WTC11 (cell line): Measurements from ENCODE around the gene DDX10. TPM values are rescaled to one million over a fixed set of nuclear protein-coding genes. Genes with fewer than 3 reads are reported as not detected.

Experiments used
- ATAC-seq: fragments of 200-7000 bp; cut with Tn5 transposase; 2 replicates; pipeline ENCODE4 v1.10.0; 2021; ENCODE audit warnings: mild to moderate bottlenecking, moderate library complexity
- CTCF ChIA-PET: fragments of 300-600 bp; sonication (Branson Sonifier 250); formaldehyde crosslinking; loops from one replicate; lab custom pipeline; 2021; ENCODE audit warnings: antibody characterized with exemption; lab: Charles Lee
- POLR2A ChIA-PET: fragments of 350-600 bp; sonication (Branson Sonifier 250); formaldehyde crosslinking; loops from one replicate; lab custom pipeline; 2021; ENCODE audit warnings: antibody characterized with exemption; lab: Charles Lee
- DNase-seq: peaks from one replicate; pipeline ENCODE4 v3.0.0; 2021; ENCODE audit warnings: low spot score
- H3K27ac Mint-ChIP-seq: 2 replicates; pipeline ENCODE4 v1.8.0; 2021; ENCODE audit warnings: mixed read lengths
- H3K27me3 Mint-ChIP-seq: 2 replicates; pipeline ENCODE4 v1.8.0; 2021; ENCODE audit warnings: low read depth, mild to moderate bottlenecking, moderate library complexity, mixed read lengths
- H3K36me3 Mint-ChIP-seq: 2 replicates; pipeline ENCODE4 v1.8.0; 2021; ENCODE audit warnings: mixed read lengths
- H3K4me1 Mint-ChIP-seq: 2 replicates; pipeline ENCODE4 v1.8.0; 2022; ENCODE audit warnings: mixed read lengths
- H3K4me3 Mint-ChIP-seq: 2 replicates; pipeline ENCODE4 v1.8.0; 2021; ENCODE audit warnings: mild to moderate bottlenecking, moderate library complexity, mixed read lengths
- H3K9me3 Mint-ChIP-seq: 2 replicates; pipeline ENCODE4 v1.8.0; 2021; ENCODE audit warnings: mixed read lengths
- ATF1 ChIP-seq: sonication (generic); formaldehyde crosslinking; IDR thresholded peaks from 2 replicates; pipeline ENCODE4 v1.8.1; 2023; ENCODE audit warnings: mild to moderate bottlenecking, moderate library complexity, missing genetic modification reagents
- ATF6 ChIP-seq: sonication (generic); formaldehyde crosslinking; IDR thresholded peaks from 2 replicates; pipeline ENCODE4 v1.8.1; 2023; ENCODE audit warnings: mild to moderate bottlenecking, missing genetic modification reagents
- CBFB ChIP-seq: sonication (generic); formaldehyde crosslinking; IDR thresholded peaks from 2 replicates; pipeline ENCODE4 v1.8.1; 2022; ENCODE audit warnings: mild to moderate bottlenecking, low read depth, missing genetic modification reagents
- FOXJ3 ChIP-seq: sonication (generic); formaldehyde crosslinking; IDR thresholded peaks from 2 replicates; pipeline ENCODE4 v1.9.0; 2021; ENCODE audit warnings: missing genetic modification reagents, mild to moderate bottlenecking, borderline replicate concordance
- FOXP1 ChIP-seq: sonication (generic); formaldehyde crosslinking; IDR thresholded peaks from 2 replicates; pipeline ENCODE4 v1.8.0; 2022; ENCODE audit warnings: missing genetic modification reagents, mild to moderate bottlenecking, moderate library complexity, borderline replicate concordance
- GRHL2 ChIP-seq: fragments of 250-450 bp; sonication (Bioruptor Pico); IDR thresholded peaks from 2 replicates; pipeline ENCODE4 v1.8.0; 2022; ENCODE audit warnings: mild to moderate bottlenecking, moderate library complexity; ENCODE audit not compliant: insufficient replicate concordance, severe bottlenecking
- GTF2I ChIP-seq: fragments of 250-450 bp; sonication (Bioruptor Pico); conservative IDR thresholded peaks from 2 replicates; pipeline ENCODE4 v1.4.0; 2021; ENCODE audit warnings: mild to moderate bottlenecking
- RELA ChIP-seq: sonication (generic); formaldehyde crosslinking; IDR thresholded peaks from 2 replicates; pipeline ENCODE4 v1.8.1; 2022; ENCODE audit warnings: missing genetic modification reagents, mild to moderate bottlenecking, borderline replicate concordance
- STAT6 ChIP-seq: sonication (generic); formaldehyde crosslinking; conservative IDR thresholded peaks from 2 replicates; pipeline ENCODE4 v1.8.1; 2023; ENCODE audit warnings: mild to moderate bottlenecking, low read depth, missing genetic modification reagents, moderate library complexity
- TP53 ChIP-seq: sonication (generic); formaldehyde crosslinking; IDR thresholded peaks from 2 replicates; pipeline ENCODE4 v1.8.1; 2023; ENCODE audit warnings: mild to moderate bottlenecking, missing genetic modification reagents
- ZNF121 ChIP-seq: sonication (generic); formaldehyde crosslinking; IDR thresholded peaks from 2 replicates; pipeline ENCODE4 v1.8.0; 2023; ENCODE audit warnings: missing genetic modification reagents
- ZNF138 ChIP-seq: sonication (generic); formaldehyde crosslinking; conservative IDR thresholded peaks from 2 replicates; pipeline ENCODE4 v1.8.1; 2022; ENCODE audit warnings: mild to moderate bottlenecking, moderate library complexity, missing genetic modification reagents
- ZNF317 ChIP-seq: sonication (generic); formaldehyde crosslinking; IDR thresholded peaks from 2 replicates; pipeline ENCODE4 v1.8.1; 2023; ENCODE audit warnings: low read depth, mild to moderate bottlenecking, moderate library complexity, missing genetic modification reagents, borderline replicate concordance
- total RNA-seq: library from RNA; stranded (reverse); gene quantifications from 3 replicates; pipeline ENCODE4 v1.2.3, GENCODE V29; 2021
- TF ChIP-seq, protein P1 (sequence below): sonication (generic); formaldehyde crosslinking; IDR thresholded peaks from 2 replicates; pipeline ENCODE4 v1.8.0; 2023; ENCODE audit warnings: missing genetic modification reagents
- TF ChIP-seq, protein P2 (sequence below): sonication (generic); formaldehyde crosslinking; IDR thresholded peaks from 2 replicates; pipeline ENCODE4 v1.8.1; 2023; ENCODE audit warnings: mild to moderate bottlenecking, missing genetic modification reagents
- TF ChIP-seq, protein P3 (sequence below): fragments of 250-450 bp; sonication (Bioruptor Pico); IDR thresholded peaks from 2 replicates; pipeline ENCODE4 v1.9.0; 2021; ENCODE audit warnings: moderate library complexity, mild to moderate bottlenecking, inconsistent platforms, borderline replicate concordance
- TF ChIP-seq, protein P4 (sequence below): sonication (generic); formaldehyde crosslinking; IDR thresholded peaks from 2 replicates; pipeline ENCODE4 v1.8.0; 2022; ENCODE audit warnings: mild to moderate bottlenecking, missing genetic modification reagents
- TF ChIP-seq, protein P5 (sequence below): sonication (generic); formaldehyde crosslinking; IDR thresholded peaks from 2 replicates; pipeline ENCODE4 v1.8.1; 2023; ENCODE audit warnings: mild to moderate bottlenecking, missing genetic modification reagents, moderate library complexity

Gene DDX10
- total RNA-seq, 1 experiment from 2014 or later = 56.8 TPM

DNA sequence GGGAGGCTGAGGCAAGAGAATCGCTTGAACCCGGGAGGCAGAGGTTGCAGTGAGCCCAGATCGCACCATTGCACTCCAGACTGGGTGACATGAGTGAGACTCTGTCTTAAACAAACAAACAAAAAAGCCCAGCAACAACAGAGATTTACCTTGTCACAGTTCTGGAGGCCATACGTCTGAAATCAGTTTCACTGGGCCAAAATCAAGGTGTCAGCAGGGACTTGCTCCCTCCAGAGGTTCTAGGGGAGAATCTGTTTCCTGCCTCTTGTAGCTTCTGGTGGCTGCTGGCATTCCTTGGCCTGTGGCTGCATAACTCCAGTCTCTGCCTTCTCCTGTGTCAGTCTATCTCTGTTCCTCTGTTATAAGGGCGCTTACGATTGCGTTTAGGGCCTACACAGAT, 1.5 kb downstream of the DDX10 start (continued):
- TF ChIP-seq STAT6 (CRISPR knock-in tag) = no peak
- TF ChIP-seq, protein P1, sequence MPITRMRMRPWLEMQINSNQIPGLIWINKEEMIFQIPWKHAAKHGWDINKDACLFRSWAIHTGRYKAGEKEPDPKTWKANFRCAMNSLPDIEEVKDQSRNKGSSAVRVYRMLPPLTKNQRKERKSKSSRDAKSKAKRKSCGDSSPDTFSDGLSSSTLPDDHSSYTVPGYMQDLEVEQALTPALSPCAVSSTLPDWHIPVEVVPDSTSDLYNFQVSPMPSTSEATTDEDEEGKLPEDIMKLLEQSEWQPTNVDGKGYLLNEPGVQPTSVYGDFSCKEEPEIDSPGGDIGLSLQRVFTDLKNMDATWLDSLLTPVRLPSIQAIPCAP = no peak
- TF ChIP-seq ATF1 = no peak

DNA sequence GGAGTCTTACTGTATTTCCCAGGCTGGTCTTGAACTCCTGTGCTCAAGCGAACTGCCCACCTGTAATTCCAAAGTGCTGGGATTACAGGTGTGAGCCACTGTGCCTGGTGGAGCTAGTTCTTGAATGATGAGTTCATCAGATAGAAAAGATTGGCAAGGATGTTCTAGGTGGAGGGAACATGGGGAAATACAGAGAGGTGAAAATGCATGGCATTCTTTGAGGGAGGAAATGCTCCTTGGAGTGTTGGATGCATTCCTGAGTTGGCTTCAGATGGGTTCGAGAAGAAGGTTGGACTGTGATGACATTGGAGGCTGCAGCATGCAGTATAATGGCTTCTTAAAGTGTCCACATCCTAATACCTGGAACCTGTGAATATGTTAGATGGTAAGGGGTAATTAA, 4.4 kb downstream of the DDX10 start:
- no peak for ATAC-seq
- no peaks in the 10 kb centered on the region for H3K27me3 Mint-ChIP-seq

GRCh38 chr11:108669711-108670110, 4.8 kb downstream of the DDX10 start:
- Mint-ChIP-seq H3K9me3 (no peaks in the 10 kb centered on the region), H3K27me3 (no peaks in the 10 kb centered on the region), H3K4me1 (peaks cover 32% of the 10 kb centered on the region), H3K27ac (no peak overlapping the region), H3K36me3 (peaks cover 15% of the 10 kb centered on the region), H3K4me3 (no peak overlapping the region)
- ATAC-seq = no peak
- DNase-seq = no peak
- ChIA-PET POLR2A (no interaction called here), CTCF (no interaction called here)
- TF ChIP-seq, protein P2, sequence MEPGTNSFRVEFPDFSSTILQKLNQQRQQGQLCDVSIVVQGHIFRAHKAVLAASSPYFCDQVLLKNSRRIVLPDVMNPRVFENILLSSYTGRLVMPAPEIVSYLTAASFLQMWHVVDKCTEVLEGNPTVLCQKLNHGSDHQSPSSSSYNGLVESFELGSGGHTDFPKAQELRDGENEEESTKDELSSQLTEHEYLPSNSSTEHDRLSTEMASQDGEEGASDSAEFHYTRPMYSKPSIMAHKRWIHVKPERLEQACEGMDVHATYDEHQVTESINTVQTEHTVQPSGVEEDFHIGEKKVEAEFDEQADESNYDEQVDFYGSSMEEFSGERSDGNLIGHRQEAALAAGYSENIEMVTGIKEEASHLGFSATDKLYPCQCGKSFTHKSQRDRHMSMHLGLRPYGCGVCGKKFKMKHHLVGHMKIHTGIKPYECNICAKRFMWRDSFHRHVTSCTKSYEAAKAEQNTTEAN = no peak
- TF ChIP-seq ATF6 = no peak
- TF ChIP-seq RELA (CRISPR knock-in tag) = no peak
- TF ChIP-seq FOXJ3 = no peak
- TF ChIP-seq, protein P3, sequence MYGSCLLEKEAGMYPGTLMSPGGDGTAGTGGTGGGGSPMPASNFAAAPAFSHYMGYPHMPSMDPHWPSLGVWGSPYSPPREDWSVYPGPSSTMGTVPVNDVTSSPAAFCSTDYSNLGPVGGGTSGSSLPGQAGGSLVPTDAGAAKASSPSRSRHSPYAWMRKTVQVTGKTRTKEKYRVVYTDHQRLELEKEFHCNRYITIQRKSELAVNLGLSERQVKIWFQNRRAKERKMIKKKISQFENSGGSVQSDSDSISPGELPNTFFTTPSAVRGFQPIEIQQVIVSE (CRISPR knock-in tag) = no peak
- TF ChIP-seq, protein P4, sequence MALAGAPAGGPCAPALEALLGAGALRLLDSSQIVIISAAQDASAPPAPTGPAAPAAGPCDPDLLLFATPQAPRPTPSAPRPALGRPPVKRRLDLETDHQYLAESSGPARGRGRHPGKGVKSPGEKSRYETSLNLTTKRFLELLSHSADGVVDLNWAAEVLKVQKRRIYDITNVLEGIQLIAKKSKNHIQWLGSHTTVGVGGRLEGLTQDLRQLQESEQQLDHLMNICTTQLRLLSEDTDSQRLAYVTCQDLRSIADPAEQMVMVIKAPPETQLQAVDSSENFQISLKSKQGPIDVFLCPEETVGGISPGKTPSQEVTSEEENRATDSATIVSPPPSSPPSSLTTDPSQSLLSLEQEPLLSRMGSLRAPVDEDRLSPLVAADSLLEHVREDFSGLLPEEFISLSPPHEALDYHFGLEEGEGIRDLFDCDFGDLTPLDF (CRISPR knock-in tag) = no peak
- TF ChIP-seq TP53 = no peak
- TF ChIP-seq, protein P5, sequence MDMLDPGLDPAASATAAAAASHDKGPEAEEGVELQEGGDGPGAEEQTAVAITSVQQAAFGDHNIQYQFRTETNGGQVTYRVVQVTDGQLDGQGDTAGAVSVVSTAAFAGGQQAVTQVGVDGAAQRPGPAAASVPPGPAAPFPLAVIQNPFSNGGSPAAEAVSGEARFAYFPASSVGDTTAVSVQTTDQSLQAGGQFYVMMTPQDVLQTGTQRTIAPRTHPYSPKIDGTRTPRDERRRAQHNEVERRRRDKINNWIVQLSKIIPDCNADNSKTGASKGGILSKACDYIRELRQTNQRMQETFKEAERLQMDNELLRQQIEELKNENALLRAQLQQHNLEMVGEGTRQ (CRISPR knock-in tag) = no peak

More for the DNA sequence above, 4.4 kb downstream of the DDX10 start:
- Mint-ChIP-seq H3K36me3 (peaks cover 14% of the 10 kb centered on the region; the same call in 1 of the 2 replicates), H3K9me3 (no peaks in the 10 kb centered on the region), H3K27ac (peak overlapping the region; percentile 2; the same call in 1 of the 2 replicates), H3K4me1 (peaks cover 32% of the 10 kb centered on the region), H3K4me3 (no peak overlapping the region)
- no peak for DNase-seq
- ChIA-PET CTCF (no interaction called here), POLR2A (no interaction called here)
- TF ChIP-seq ATF6 = no peak
- no peak for TF ChIP-seq GRHL2 (CRISPR knock-in tag)
- TF ChIP-seq, protein P2 = no peak
- no peak for TF ChIP-seq FOXP1 (CRISPR knock-in tag)
- TF ChIP-seq ZNF317 (CRISPR knock-in tag) = no peak
- no peak for TF ChIP-seq ZNF138 (CRISPR knock-in tag)
- TF ChIP-seq CBFB = no peak
- no peak for TF ChIP-seq ZNF121
- TF ChIP-seq GTF2I (CRISPR knock-in tag) = no peak
